H1 (cell line): ENCODE data around the gene ZNF337. TPM values are rescaled to one million over a fixed set of nuclear protein-coding genes. Genes with fewer than 3 reads are reported as not detected.

Experiments
- BACH1 ChIP-seq: IDR thresholded peaks from 2 replicates; pipeline ENCODE4 v1.6.1; 2012; ENCODE audit warnings: low read length, improper control_type of control experiment
- BCL11A ChIP-seq, 2 experiments: IDR thresholded peaks; one replicate each; pipeline ENCODE4 v1.6.1; 2011; ENCODE audit warnings: low read depth in 2 of 2, low read length in 2 of 2, mild to moderate bottlenecking in 2 of 2
- CBX5 ChIP-seq: fragments of 300-800, 300-1000 bp; sonication (generic); IDR thresholded peaks from 2 replicates; pipeline ENCODE4 v1.7.1; 2016; ENCODE audit warnings: antibody characterized with exemption, low read length, low read depth
- CHD7 ChIP-seq: fragments of 300-600 bp; sonication (generic); IDR thresholded peaks from 2 replicates; pipeline ENCODE4 v1.7.1; 2012; ENCODE audit warnings: low read length, moderate library complexity, mild to moderate bottlenecking, inconsistent platforms; ENCODE audit not compliant: insufficient replicate concordance
- HDAC6 ChIP-seq: IDR thresholded peaks from one replicate; pipeline ENCODE4 v1.7.1; 2012; ENCODE audit warnings: low read depth, mild to moderate bottlenecking, inconsistent platforms, low read length, moderate library complexity
- RBBP5 ChIP-seq: IDR thresholded peaks from 2 replicates; pipeline ENCODE4 v1.7.1; 2012; ENCODE audit warnings: low read depth, mild to moderate bottlenecking, inconsistent platforms, low read length, moderate library complexity, borderline replicate concordance
- SIX5 ChIP-seq: IDR thresholded peaks from 2 replicates; pipeline ENCODE4 v1.6.1; 2011; ENCODE audit warnings: mild to moderate bottlenecking, low read depth, low read length
- SP4 ChIP-seq: IDR thresholded peaks from 2 replicates; pipeline ENCODE4 v1.6.1; 2012; ENCODE audit warnings: low read length, inconsistent platforms
- TBP ChIP-seq: IDR thresholded peaks from 2 replicates; pipeline ENCODE4 v1.6.1; 2011; ENCODE audit warnings: low read depth, low read length, improper control_type of control experiment
- YY1 ChIP-seq: IDR thresholded peaks from 2 replicates; pipeline ENCODE4 v1.6.1; 2011; ENCODE audit warnings: low read depth, mild to moderate bottlenecking, low read length
- ZNF274 ChIP-seq: IDR thresholded peaks from 2 replicates; pipeline ENCODE4 v1.7.0; 2012; ENCODE audit warnings: low read length, borderline replicate concordance; ENCODE audit errors: extremely low read depth
- polyA plus RNA-seq, 7 experiments: library from polyadenylated mRNA; depleted of rRNA in 3 of 7; stranded (reverse) in 5 of 7; unstranded in 2 of 7; fragments of >200 nt in 5 of 7; fragments of 200-250 nt in 2 of 7; gene quantifications; 1 replicate in 5 of 7; 2 replicates in 1 of 7; 4 replicates in 1 of 7; pipeline versions ENCODE4 v1.2.1 to v1.2.3, GENCODE V29; 2011 to 2013; ENCODE audit warnings: missing spikeins in 2 of 7, mixed read lengths in 2 of 7
- total RNA-seq: library from RNA; stranded (reverse); fragmentation: NEBNext Ultra II Directional; extraction: Animal tissue kit (Norgen Biotek cat#: 25700); gene quantifications from 2 replicates; pipeline ENCODE4 v1.2.1, GENCODE V29; 2021

The ZNF337 gene
- total and polyA plus RNA-seq, 2 of the 8 experiments (the other 6 are each of a cell fraction or from before 2014, with no cell fraction given), result 2.8 to 6.6 TPM

GRCh38 chr20:25637247-25637646 is 59.4 kb downstream of the ZNF337 start (continued):
- TF ChIP-seq CHD7 (no peak), SIX5 (no peak), BACH1 (no peak), RBBP5 (no peak), HDAC6 (no peak), YY1 (no peak), BCL11A (IDR thresholded peaks at IDR 0.05; ENCODE audit: low read depth in 2 of 2, low read length in 2 of 2) (no peak), ZNF274 (no peak), SP4 (no peak), TBP (no peak), CBX5 (no peak)
